HTR-8/SVneo (cell line): Measurements from ENCODE around the gene GABRR2.
"Not testable (repeated sequence)": the region's sequence is repeated elsewhere in the genome, so short reads cannot be mapped to it uniquely, and the experiment has no call there.

Experiments used
- DNase-seq: peaks from one replicate; pipeline ENCODE4 v3.0.0; 2011; ENCODE audit warnings: low spot score, mixed read lengths; ENCODE audit not compliant: insufficient read length
- FAIRE-seq: peaks from 2 replicates; lab custom pipeline; 2011; peaks lifted over from hg19 to GRCh38; lab: Jason Lieb, UNC

The GABRR2 gene

DNA sequence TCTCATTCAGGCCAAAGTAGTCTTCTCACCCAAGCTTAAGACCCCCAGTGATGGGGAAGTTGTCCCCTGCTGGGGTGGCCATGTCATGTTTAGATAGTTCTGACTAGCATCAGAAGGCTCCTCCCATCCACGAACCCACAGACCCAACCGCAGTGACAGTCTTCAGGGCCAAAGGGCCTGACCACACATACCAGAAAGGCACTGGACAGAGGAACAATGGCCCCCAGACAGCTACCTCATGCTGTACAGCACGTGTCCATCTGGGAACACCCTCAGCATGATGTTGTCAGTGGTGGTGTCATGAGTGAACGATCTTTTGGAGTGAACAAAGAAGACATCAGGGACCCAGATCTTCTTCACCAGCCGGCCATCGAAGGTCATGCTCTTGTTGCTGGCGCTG lies 46.3 kb downstream of the GABRR2 start:
- no peak for DNase-seq
- FAIRE-seq = no peak

- DNase-seq = no peak
- FAIRE-seq = no peak
Measured at GRCh38 chr6:89267918-89268317, 47.2 kb downstream of the GABRR2 start.

DNA sequence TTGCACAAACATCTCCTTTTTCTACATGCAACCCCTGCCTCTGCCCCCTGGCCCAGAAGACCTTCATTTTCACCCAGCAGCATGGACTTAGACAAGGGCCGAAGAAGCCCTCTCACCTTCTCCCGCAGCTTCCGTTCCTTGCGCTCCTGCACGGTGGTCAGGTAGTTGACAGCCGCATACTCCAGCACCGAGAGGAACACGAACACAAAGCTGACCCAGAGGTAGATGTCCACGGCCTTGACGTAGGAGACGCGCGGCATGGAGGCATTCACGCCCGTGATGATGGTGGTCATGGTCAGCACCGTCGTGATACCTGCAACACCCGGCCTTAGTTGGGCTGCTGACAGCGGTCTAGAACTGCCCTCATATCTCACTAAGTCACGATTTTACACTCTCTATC lies 50.8 kb downstream of the GABRR2 start:
- peak; percentile 23 for FAIRE-seq
- DNase-seq = no peak

DNA sequence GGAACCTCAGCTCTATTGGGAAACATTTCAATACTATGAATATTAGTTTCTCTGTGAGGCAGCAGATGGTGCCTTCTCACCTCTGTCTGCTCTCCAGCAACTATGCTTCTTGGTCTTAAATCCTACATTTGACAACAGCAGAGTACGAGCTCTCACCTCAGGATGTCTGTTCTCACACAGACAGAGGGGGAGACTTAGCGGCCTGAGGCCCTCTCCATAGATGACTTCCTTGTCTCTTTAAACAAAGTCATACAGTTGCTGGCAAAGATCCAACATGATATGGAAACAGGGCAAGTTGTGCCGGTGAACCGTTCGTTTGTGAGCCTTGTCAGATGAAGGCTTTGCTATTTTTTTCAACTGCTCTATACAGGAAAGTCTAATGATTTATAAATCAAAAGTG lies 54.3 kb downstream of the GABRR2 start:
- DNase-seq (peak; percentile 18), FAIRE-seq (no peak)

- no peak for DNase-seq
- no peak for FAIRE-seq
Measured at GRCh38 chr6:89260310-89260709, 54.8 kb downstream of the GABRR2 start.

DNA sequence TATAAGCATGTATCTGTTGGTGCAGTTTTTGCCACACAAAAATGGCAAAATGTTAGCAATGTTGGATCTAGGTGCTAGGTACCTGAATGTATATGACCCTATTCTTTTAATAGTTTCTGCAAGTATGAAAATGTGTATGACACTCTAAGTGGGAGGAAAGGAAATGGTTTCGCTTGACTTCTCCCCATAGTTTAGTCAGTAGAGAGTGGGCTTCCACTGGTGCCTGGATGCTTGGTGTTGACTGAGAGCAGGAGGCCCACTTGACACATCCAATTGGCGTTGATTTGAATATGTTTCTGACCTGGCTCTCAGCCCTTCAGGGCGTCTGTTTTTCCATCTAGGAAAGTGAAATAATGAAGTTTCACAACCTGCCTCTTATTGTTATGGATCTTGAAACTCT lies 56.2 kb downstream of the GABRR2 start:
- DNase-seq = no peak
- no peak for FAIRE-seq

DNA sequence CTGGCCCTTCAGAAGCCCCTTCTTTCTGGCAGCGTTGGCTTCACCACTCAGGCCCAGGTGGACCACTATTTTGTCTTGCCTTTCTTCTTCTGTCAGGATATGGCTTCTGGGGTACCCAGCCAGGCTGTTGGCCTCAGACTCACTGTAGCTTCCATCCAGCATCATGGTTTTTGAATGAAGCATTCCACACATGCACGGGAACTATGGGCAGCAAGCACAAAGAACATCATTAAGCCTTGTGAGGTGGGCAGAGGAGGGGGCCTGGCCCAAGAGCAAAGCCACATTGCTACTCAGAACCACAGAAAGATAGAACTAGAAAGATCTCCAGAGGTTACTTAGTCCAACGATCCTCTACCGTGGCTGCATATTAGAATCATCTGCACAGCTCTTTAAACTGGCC lies 57.3 kb downstream of the GABRR2 start:
- FAIRE-seq = no peak
- no peak for DNase-seq

DNA sequence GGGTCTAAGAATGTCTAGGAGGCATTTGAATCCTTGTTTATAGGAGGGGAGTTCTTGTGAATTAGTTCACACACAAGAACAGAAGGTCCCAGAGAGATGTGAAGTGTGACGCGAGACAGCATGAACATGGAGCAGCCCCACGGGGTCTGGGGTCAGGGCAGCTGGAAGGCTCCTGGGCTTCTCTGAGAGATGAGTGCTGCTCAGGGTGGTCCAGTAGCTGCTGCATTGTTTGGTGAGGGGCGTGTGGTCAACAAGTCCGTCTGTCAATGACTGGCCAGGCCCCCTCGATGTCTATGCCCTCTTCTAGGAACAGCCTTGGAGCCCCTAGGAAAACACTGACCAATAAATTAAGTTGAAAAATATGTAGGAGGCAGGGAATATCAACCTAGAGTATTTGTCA lies 57.8 kb downstream of the GABRR2 start:
- FAIRE-seq (no peak), DNase-seq (no peak)

GRCh38 chr6:89255417-89255816 lies 59.7 kb downstream of the GABRR2 start:
- DNase-seq (no peak), FAIRE-seq (no peak)

DNA sequence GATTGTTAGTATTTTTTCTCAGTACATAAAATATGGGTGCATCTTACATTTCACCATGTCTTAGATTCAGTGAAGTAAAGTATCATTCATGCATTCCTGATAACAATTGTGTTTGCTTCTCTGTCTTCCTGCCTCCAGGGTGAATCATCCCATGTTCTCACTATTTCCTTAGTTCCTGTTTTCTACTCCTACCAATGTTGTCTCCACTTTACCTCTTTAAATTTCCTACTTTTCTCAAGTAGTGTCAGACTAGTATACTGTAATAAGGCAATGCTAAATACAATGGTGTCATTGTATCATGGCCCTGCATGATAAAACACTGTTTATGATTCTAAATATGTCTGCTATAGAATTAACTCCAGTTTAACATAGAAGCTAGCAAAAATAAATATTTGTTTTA lies 60.5 kb downstream of the GABRR2 start:
- no peak for DNase-seq
- FAIRE-seq = no peak

DNA sequence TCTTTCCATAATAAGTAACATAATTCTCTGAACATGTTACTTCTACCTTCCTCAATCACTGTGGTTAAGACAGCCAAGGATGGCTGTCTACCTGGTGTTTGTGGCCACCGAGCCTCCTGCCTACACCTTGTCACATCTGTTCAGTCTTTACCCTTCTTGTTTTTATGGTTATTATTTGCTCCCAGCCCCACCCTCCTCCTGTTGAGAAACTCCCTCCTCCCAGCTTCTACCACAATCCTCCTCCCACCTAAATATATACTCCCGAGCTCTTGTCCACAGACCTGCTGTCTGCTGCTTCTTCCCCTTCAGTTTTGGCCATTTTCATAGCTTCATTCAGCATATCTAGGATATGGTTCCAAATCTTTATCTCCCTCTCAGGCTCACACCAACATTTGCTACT lies 62.2 kb downstream of the GABRR2 start:
- no peak for DNase-seq
- FAIRE-seq = no peak

DNA sequence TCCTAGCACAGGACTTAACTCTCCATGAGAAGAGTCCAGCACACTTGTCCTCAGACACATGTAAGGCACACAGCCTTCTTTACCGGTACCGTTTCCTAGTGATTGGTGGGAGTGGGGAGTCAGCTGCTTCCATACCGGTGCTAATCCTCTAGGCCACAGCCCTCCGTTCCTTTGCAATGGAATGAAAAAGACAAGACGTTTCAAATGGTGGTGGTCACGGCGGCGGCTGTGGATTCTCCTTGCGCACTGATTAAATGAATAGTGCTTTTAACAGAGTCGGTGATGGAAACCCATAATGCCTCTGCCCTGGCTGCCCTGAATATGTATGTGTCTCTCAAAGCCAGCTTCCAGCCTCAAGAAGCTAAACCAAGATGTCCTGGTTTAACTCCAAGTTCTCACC lies 63.1 kb downstream of the GABRR2 start:
- no peak for DNase-seq
- no peak for FAIRE-seq

- no peak for FAIRE-seq
- no peak for DNase-seq
Measured at GRCh38 chr6:89251170-89251569, 63.9 kb downstream of the GABRR2 start.

- DNase-seq (no peak), FAIRE-seq (no peak)
Measured at GRCh38 chr6:89250239-89250638, 64.9 kb downstream of the GABRR2 start.

DNA sequence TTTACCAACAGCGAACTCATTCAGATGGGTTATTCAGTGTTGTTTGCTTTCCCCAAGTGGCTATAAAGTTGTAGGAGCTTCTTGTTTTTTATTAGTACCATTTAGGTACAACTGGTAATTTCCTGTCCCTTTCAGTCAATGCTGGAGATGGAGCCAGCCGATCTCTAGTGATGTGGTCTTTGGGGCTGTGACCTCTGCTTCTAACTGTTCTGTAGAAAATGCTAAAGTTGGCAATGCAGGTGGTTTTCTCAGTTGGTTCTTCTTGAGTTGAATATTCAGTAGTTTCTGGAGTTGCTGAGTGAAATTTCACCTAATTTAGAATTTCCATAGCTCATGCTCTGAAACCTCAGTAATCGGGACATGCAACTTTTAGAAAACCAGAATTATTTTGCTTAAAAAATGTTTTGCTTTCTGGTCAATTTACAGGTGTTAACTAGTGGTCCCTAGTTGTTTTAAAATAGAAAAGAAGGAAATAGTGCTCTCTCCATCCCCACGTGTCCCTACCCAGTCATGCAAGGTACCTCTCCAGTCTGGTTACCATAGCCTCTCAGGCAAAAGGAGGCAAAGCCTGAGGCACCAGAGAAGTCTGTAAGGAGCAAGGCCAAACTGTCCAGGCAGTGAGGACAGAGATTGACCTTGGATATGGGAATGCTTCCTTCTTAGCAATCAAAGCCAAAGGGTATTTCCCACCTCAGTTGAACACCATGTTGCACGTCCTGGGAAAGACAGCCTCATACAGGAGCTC lies 70.7 kb downstream of the GABRR2 start:
- no peak for FAIRE-seq
- no peak for DNase-seq

- DNase-seq (no peak), FAIRE-seq (no peak)
Measured at GRCh38 chr6:89243331-89243629, 71.8 kb downstream of the GABRR2 start.

DNA sequence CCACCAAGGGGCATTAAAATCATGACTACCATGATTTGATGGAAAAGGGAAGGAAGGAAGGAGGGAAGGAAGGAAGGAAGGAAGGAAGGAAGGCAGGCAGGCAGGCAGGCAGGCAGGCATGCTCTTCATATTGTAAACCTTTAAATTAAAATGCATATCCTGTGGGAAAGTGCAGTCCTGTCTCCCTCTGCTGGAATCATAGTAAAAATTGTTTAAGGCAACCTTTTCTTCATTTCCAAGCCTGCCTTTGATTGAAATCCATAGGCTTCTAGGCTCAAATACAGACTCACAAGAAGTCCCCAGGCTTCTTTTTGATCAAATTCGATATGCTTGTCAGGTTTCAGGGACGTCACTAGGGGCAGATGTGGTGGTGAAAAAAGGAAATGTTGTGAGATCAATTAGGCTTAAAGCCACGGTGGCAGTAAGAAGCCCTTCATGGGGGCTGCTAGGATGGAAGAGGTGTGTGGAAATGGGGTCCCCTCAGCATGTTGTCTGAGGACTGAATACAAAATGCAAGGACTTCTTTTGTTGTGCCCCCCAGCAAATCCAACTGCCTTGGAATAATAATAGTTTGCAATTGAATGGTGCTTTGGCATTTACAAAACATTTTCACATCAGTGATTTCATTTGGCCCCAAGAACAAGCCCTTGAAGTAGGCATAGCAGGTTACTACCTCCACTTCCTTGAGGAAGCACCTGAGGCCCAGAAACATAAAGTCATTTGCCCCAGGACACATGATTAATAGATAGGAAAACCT lies 72.3 kb downstream of the GABRR2 start:
- peak; percentile 55 for FAIRE-seq
- DNase-seq = peak; percentile 56

- DNase-seq = no peak
- no peak for FAIRE-seq
Measured at GRCh38 chr6:89239338-89239737, 75.8 kb downstream of the GABRR2 start.

DNA sequence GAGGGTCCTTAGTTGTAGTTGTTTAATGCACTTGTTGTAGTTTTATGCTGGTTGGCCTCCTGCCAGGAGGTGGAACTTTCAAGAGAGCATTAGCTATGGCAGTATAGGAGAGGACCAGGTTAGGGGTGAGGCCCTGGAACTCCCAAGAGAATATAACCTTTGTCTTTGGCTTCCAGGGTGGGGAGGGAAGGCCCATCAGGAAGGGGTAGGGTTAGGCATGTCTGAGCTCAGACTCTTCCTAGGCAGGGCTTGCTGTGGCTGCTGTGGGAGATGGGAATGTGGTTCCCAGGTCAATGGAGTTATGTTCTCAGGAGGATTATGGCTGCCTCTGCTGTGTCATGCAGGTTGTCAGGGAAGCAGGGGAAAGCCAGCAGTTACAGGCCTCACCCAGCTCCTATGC lies 77.9 kb downstream of the GABRR2 start:
- FAIRE-seq = no peak
- DNase-seq = no peak

- DNase-seq, FAIRE-seq: not testable (repeated sequence)
Measured at GRCh38 chr6:89233605-89234004, 81.5 kb downstream of the GABRR2 start.

- DNase-seq (no peak), FAIRE-seq (no peak)
Measured at GRCh38 chr6:89222712-89223039, 92.4 kb downstream of the GABRR2 start.
